ENCODE results near the gene FXR1.

Gene FXR1

GRCh38 chr3:181007262-181007661 is 94.8 kb downstream of the FXR1 start:
- Histone ChIP-seq H3K79me1 (ENCODE audit: low read depth, low read length) (no peaks in the 10 kb centered on the region), H2BK120ac (ENCODE audit: low read depth, low read length) (no peak overlapping the region), H3K27ac (replicated peaks; ENCODE audit: low read length) (no peak overlapping the region), H2BK5ac (ENCODE audit: low read length) (no peak overlapping the region), H3K9ac (ENCODE audit: low read depth, low read length, poor library complexity) (no peak overlapping the region), H3K9me3 (replicated peaks in 1 of 2; ENCODE audit: control insufficient read depth in 2 of 2, insufficient read depth in 1 of 2, low read depth in 1 of 2, low read length in 2 of 2) (peaks cover 0 to 1% of the 10 kb centered on the region in 2 donors), H4K8ac (ENCODE audit: low read depth, low read length) (no peak overlapping the region), H2BK12ac (ENCODE audit: low read length) (no peak overlapping the region), H2AK5ac (ENCODE audit: low read depth, low read length) (no peak overlapping the region), H4K91ac (ENCODE audit: low read depth, low read length, poor library complexity) (no peak overlapping the region), H3K4me3 (ENCODE audit: low read length in 2 of 2) (no peak overlapping the region), H3K4ac (ENCODE audit: low read length) (no peak overlapping the region), H3K27me3 (ENCODE audit: control insufficient read depth in 3 of 3, insufficient read depth in 3 of 3, low read depth in 1 of 3, low read length in 3 of 3) (peaks cover 0 to 3% (median 0%) of the 10 kb centered on the region in 3 experiments), H3K4me2 (ENCODE audit: insufficient read depth, low read length, poor library complexity, severe bottlenecking) (no peak overlapping the region), H2BK15ac (ENCODE audit: low read length) (no peak overlapping the region), H3K4me1 (ENCODE audit: control insufficient read depth in 2 of 2, insufficient read depth in 1 of 2, low read depth in 1 of 2, low read length in 2 of 2) (no peaks in the 10 kb centered on the region), H3K14ac (ENCODE audit: low read length) (no peak overlapping the region), H3K23ac (ENCODE audit: low read depth, low read length, poor library complexity) (no peak overlapping the region), H3K18ac (ENCODE audit: low read length) (no peak overlapping the region), H3K36me3 (replicated peaks in 1 of 2; ENCODE audit: control insufficient read depth in 2 of 2, insufficient read depth in 2 of 2, low read length in 2 of 2) (no peaks in the 10 kb centered on the region), H2AFZ (ENCODE audit: low read length) (no peak overlapping the region)
- no CpG with 5 or more reads among the region's 3 CpGs for WGBS, 2 donors (ENCODE audit: extremely low coverage in 2 of 2, insufficient read length in 2 of 2, insufficient replicate concordance in 1 of 2)
- no peak for DNase-seq (ENCODE audit: low spot score)

GRCh38 chr3:181008796-181009195 is 96.3 kb downstream of the FXR1 start:
- Histone ChIP-seq H3K79me1 (ENCODE audit: low read depth, low read length) (no peaks in the 10 kb centered on the region), H4K8ac (ENCODE audit: low read depth, low read length) (no peak overlapping the region), H3K4me2 (ENCODE audit: insufficient read depth, low read length, poor library complexity, severe bottlenecking) (no peak overlapping the region), H2BK5ac (ENCODE audit: low read length) (no peak overlapping the region), H3K23ac (ENCODE audit: low read depth, low read length, poor library complexity) (no peak overlapping the region), H4K91ac (ENCODE audit: low read depth, low read length, poor library complexity) (no peak overlapping the region), H3K27ac (replicated peaks; ENCODE audit: low read length) (no peak overlapping the region), H3K18ac (ENCODE audit: low read length) (no peak overlapping the region), H3K9me3 (replicated peaks in 1 of 2; ENCODE audit: control insufficient read depth in 2 of 2, insufficient read depth in 1 of 2, low read depth in 1 of 2, low read length in 2 of 2) (peaks cover 0 to 1% of the 10 kb centered on the region in 2 donors), H3K27me3 (ENCODE audit: control insufficient read depth in 3 of 3, insufficient read depth in 3 of 3, low read depth in 1 of 3, low read length in 3 of 3) (peaks cover 0 to 3% (median 0%) of the 10 kb centered on the region in 3 experiments), H3K9ac (ENCODE audit: low read depth, low read length, poor library complexity) (no peak overlapping the region), H3K14ac (ENCODE audit: low read length) (no peak overlapping the region), H2BK12ac (ENCODE audit: low read length) (no peak overlapping the region), H2AFZ (ENCODE audit: low read length) (no peak overlapping the region), H3K4ac (ENCODE audit: low read length) (no peak overlapping the region), H3K36me3 (replicated peaks in 1 of 2; ENCODE audit: control insufficient read depth in 2 of 2, insufficient read depth in 2 of 2, low read length in 2 of 2) (no peaks in the 10 kb centered on the region), H2AK5ac (ENCODE audit: low read depth, low read length) (no peak overlapping the region), H2BK15ac (ENCODE audit: low read length) (no peak overlapping the region), H2BK120ac (ENCODE audit: low read depth, low read length) (no peak overlapping the region), H3K4me1 (ENCODE audit: control insufficient read depth in 2 of 2, insufficient read depth in 1 of 2, low read depth in 1 of 2, low read length in 2 of 2) (no peaks in the 10 kb centered on the region), H3K4me3 (ENCODE audit: low read length in 2 of 2) (no peak overlapping the region)
- no CpG with 5 or more reads among the region's 1 CpG for WGBS, 2 donors (ENCODE audit: extremely low coverage in 2 of 2, insufficient read length in 2 of 2, insufficient replicate concordance in 1 of 2)
- no peak for DNase-seq (ENCODE audit: low spot score)

- Histone ChIP-seq H4K8ac (ENCODE audit: low read depth, low read length) (no peak overlapping the region), H3K18ac (ENCODE audit: low read length) (no peak overlapping the region), H3K36me3 (replicated peaks in 1 of 2; ENCODE audit: control insufficient read depth in 2 of 2, insufficient read depth in 2 of 2, low read length in 2 of 2) (no peaks in the 10 kb centered on the region), H3K9ac (ENCODE audit: low read depth, low read length, poor library complexity) (no peak overlapping the region), H3K23ac (ENCODE audit: low read depth, low read length, poor library complexity) (no peak overlapping the region), H2BK120ac (ENCODE audit: low read depth, low read length) (no peak overlapping the region), H3K4me3 (ENCODE audit: low read length in 2 of 2) (no peak overlapping the region), H3K79me1 (ENCODE audit: low read depth, low read length) (no peaks in the 10 kb centered on the region), H2BK5ac (ENCODE audit: low read length) (no peak overlapping the region), H3K4me1 (ENCODE audit: control insufficient read depth in 2 of 2, insufficient read depth in 1 of 2, low read depth in 1 of 2, low read length in 2 of 2) (no peaks in the 10 kb centered on the region), H3K27me3 (ENCODE audit: control insufficient read depth in 3 of 3, insufficient read depth in 3 of 3, low read depth in 1 of 3, low read length in 3 of 3) (peaks cover 0 to 3% (median 0%) of the 10 kb centered on the region in 3 experiments), H4K91ac (ENCODE audit: low read depth, low read length, poor library complexity) (no peak overlapping the region), H3K4ac (ENCODE audit: low read length) (no peak overlapping the region), H3K27ac (replicated peaks; ENCODE audit: low read length) (no peak overlapping the region), H2AK5ac (ENCODE audit: low read depth, low read length) (no peak overlapping the region), H2AFZ (ENCODE audit: low read length) (no peak overlapping the region), H3K4me2 (ENCODE audit: insufficient read depth, low read length, poor library complexity, severe bottlenecking) (no peak overlapping the region), H2BK15ac (ENCODE audit: low read length) (no peak overlapping the region), H3K14ac (ENCODE audit: low read length) (no peak overlapping the region), H2BK12ac (ENCODE audit: low read length) (no peak overlapping the region), H3K9me3 (replicated peaks in 1 of 2; ENCODE audit: control insufficient read depth in 2 of 2, insufficient read depth in 1 of 2, low read depth in 1 of 2, low read length in 2 of 2) (peaks cover 0 to 1% of the 10 kb centered on the region in 2 donors)
- no CpG with 5 or more reads among the region's 5 CpGs for WGBS, 2 donors (ENCODE audit: extremely low coverage in 2 of 2, insufficient read length in 2 of 2, insufficient replicate concordance in 1 of 2)
- no peak for DNase-seq (ENCODE audit: low spot score)
Measured at GRCh38 chr3:181009225-181009624, 96.8 kb downstream of the FXR1 start.

GRCh38 chr3:181017690-181018089 is 105.2 kb downstream of the FXR1 start:
- Histone ChIP-seq H3K27me3 (ENCODE audit: control insufficient read depth in 3 of 3, insufficient read depth in 3 of 3, low read depth in 1 of 3, low read length in 3 of 3) (peaks cover 0 to 8% (median 0%) of the 10 kb centered on the region in 3 experiments), H3K27ac (replicated peaks; ENCODE audit: low read length) (no peak overlapping the region), H3K4me1 (ENCODE audit: control insufficient read depth in 2 of 2, insufficient read depth in 1 of 2, low read depth in 1 of 2, low read length in 2 of 2) (no peaks in the 10 kb centered on the region), H3K36me3 (replicated peaks in 1 of 2; ENCODE audit: control insufficient read depth in 2 of 2, insufficient read depth in 2 of 2, low read length in 2 of 2) (no peaks in the 10 kb centered on the region), H2AFZ (ENCODE audit: low read length) (no peak overlapping the region), H3K79me1 (ENCODE audit: low read depth, low read length) (no peaks in the 10 kb centered on the region), H3K9me3 (replicated peaks in 1 of 2; ENCODE audit: control insufficient read depth in 2 of 2, insufficient read depth in 1 of 2, low read depth in 1 of 2, low read length in 2 of 2) (no peaks in the 10 kb centered on the region), H2BK120ac (ENCODE audit: low read depth, low read length) (no peak overlapping the region), H3K18ac (ENCODE audit: low read length) (no peak overlapping the region), H2BK12ac (ENCODE audit: low read length) (no peak overlapping the region), H2BK5ac (ENCODE audit: low read length) (no peak overlapping the region), H2BK15ac (ENCODE audit: low read length) (no peak overlapping the region), H4K8ac (ENCODE audit: low read depth, low read length) (no peak overlapping the region), H3K4ac (ENCODE audit: low read length) (no peak overlapping the region), H3K14ac (ENCODE audit: low read length) (no peak overlapping the region), H4K91ac (ENCODE audit: low read depth, low read length, poor library complexity) (no peak overlapping the region), H3K4me3 (ENCODE audit: low read length in 2 of 2) (no peak overlapping the region), H2AK5ac (ENCODE audit: low read depth, low read length) (no peak overlapping the region), H3K4me2 (ENCODE audit: insufficient read depth, low read length, poor library complexity, severe bottlenecking) (no peak overlapping the region), H3K23ac (ENCODE audit: low read depth, low read length, poor library complexity) (no peak overlapping the region), H3K9ac (ENCODE audit: low read depth, low read length, poor library complexity) (no peak overlapping the region)
- WGBS, 2 donors (ENCODE audit: extremely low coverage in 2 of 2, insufficient read length in 2 of 2, insufficient replicate concordance in 1 of 2), result no CpG with 5 or more reads among the region's 2 CpGs
- DNase-seq (ENCODE audit: low spot score), result no peak

All from neuronal stem cell (in vitro differentiated cells).